ENCODE results near the gene MAGI2.

MAGI2 gene

DNA sequence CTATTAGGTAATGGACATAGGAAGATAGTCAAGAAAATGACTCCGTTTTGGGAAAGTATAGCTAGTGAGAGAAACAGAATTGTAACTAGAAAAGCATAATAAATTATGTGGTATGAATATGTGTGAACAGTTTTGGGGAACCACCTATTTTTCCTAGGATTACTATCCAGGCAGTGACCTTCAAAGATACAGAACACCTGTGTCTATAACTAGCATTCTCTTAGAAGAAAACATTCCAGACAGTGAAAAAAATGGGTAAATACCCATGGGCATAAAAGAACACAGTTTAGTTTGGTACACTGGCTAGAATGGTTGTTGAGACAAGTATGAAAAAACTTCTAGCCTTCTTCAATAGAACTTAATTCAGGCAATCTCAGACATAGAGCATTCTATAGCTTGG lies 690.8 kb downstream of the MAGI2 start:
- H3K36me3 ChIP-seq (ENCODE audit: control insufficient read depth, low read length): no peaks in the 10 kb centered on the region
- no peak overlapping the region for H3K4me2 ChIP-seq (ENCODE audit: low read length)
- no peaks in the 10 kb centered on the region for H3F3A ChIP-seq (ENCODE audit: control insufficient read depth, insufficient read depth)
- TF ChIP-seq, protein P1, sequence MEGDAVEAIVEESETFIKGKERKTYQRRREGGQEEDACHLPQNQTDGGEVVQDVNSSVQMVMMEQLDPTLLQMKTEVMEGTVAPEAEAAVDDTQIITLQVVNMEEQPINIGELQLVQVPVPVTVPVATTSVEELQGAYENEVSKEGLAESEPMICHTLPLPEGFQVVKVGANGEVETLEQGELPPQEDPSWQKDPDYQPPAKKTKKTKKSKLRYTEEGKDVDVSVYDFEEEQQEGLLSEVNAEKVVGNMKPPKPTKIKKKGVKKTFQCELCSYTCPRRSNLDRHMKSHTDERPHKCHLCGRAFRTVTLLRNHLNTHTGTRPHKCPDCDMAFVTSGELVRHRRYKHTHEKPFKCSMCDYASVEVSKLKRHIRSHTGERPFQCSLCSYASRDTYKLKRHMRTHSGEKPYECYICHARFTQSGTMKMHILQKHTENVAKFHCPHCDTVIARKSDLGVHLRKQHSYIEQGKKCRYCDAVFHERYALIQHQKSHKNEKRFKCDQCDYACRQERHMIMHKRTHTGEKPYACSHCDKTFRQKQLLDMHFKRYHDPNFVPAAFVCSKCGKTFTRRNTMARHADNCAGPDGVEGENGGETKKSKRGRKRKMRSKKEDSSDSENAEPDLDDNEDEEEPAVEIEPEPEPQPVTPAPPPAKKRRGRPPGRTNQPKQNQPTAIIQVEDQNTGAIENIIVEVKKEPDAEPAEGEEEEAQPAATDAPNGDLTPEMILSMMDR (IDR thresholded peaks at IDR 0.05; ENCODE audit: low read depth, low read length, poor library complexity, severe bottlenecking): no peak
- no peak for TF ChIP-seq EZH2phosphoT487 (IDR thresholded peaks at IDR 0.05; ENCODE audit: borderline replicate concordance, low read length)
- H3K27ac ChIP-seq (ENCODE audit: low read depth, low read length): no peak overlapping the region
- H3K27me3 ChIP-seq (ENCODE audit: control insufficient read depth, low read length): no peaks in the 10 kb centered on the region
- no peaks in the 10 kb centered on the region for H3K79me2 ChIP-seq (ENCODE audit: control insufficient read depth, low read length)
- H3K9me3 ChIP-seq (ENCODE audit: control insufficient read depth, insufficient read depth, low read length): no peaks in the 10 kb centered on the region
- no peaks in the 10 kb centered on the region for H3K9me2 ChIP-seq (replicated peaks; ENCODE audit: control insufficient read depth, low read length)
- H3K4me1 ChIP-seq (ENCODE audit: control insufficient read depth, low read length): no peaks in the 10 kb centered on the region
- no peak overlapping the region for H3K4me3 ChIP-seq (ENCODE audit: low read length)
- H4K20me1 ChIP-seq (ENCODE audit: control insufficient read depth, insufficient read depth, low read depth, low read length): no peaks in the 10 kb centered on the region

DNA sequence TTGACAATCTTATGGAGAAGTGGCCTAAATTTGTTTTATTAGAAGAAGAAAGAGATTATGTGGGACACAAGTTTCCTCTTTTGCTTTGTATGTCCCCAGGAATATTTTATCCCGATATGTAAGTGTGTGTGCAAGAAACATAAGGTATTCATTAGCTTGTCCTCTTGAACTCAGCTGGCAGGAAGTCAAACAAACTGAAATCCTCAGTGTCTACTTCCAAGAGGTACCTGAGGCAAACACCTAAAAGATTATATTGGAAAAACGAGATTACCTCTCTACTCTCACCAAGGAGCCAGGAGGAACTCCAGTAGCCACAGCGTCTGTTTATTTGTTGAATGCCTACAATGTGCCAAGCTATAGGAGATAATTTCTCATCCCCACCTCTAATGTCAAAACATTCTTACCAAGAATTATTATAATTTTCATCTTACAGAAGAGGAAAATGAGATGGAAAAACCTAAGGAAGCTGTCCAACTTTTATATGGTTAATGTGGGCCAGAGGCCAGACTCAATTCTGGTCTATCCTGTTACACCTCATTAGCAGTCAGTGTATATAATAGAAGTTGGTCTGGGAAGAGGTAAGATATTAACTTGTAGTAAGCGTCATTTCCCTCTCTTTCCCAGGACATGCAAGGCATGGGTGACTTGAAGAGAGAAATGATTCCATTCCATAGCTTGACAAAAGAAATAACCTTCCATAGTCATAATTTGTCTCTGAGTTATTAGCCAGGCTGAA lies 692.7 kb downstream of the MAGI2 start:
- Histone ChIP-seq H3K9me3 (ENCODE audit: control insufficient read depth, insufficient read depth, low read length) (no peaks in the 10 kb centered on the region), H3K4me1 (ENCODE audit: control insufficient read depth, low read length) (no peaks in the 10 kb centered on the region), H4K20me1 (ENCODE audit: control insufficient read depth, insufficient read depth, low read depth, low read length) (no peaks in the 10 kb centered on the region), H3K36me3 (ENCODE audit: control insufficient read depth, low read length) (no peaks in the 10 kb centered on the region), H3K79me2 (ENCODE audit: control insufficient read depth, low read length) (no peaks in the 10 kb centered on the region), H3F3A (ENCODE audit: control insufficient read depth, insufficient read depth) (no peaks in the 10 kb centered on the region), H3K4me2 (ENCODE audit: low read length) (no peak overlapping the region), H3K9me2 (replicated peaks; ENCODE audit: control insufficient read depth, low read length) (no peaks in the 10 kb centered on the region), H3K27me3 (ENCODE audit: control insufficient read depth, low read length) (no peaks in the 10 kb centered on the region), H3K4me3 (ENCODE audit: low read length) (no peak overlapping the region), H3K27ac (ENCODE audit: low read depth, low read length) (no peak overlapping the region)
- TF ChIP-seq, protein P1 (IDR thresholded peaks at IDR 0.05; ENCODE audit: low read depth, low read length, poor library complexity, severe bottlenecking): no peak
- TF ChIP-seq EZH2phosphoT487 (IDR thresholded peaks at IDR 0.05; ENCODE audit: borderline replicate concordance, low read length): no peak

DNA sequence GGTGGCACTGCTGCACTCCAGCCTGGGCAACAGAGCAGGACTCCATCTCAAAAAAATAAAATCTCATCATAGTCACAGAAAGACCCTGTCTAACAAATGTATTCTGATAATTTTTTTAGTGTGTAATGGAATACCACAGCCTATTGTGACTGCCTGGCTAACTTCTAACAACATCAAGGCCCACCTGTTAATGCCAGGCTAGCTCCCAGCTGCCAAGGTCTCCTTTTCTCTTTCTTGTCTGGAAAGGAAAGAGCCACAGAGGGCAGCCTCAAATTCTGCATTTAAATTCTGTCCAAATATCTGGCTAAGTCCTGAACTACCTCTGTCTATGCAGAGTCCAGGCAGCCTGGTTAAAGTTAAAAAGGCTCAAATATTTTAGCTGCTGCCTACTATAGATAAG lies 700.9 kb downstream of the MAGI2 start:
- no peak for TF ChIP-seq EZH2phosphoT487 (IDR thresholded peaks at IDR 0.05; ENCODE audit: borderline replicate concordance, low read length)
- TF ChIP-seq, protein P1 (IDR thresholded peaks at IDR 0.05; ENCODE audit: low read depth, low read length, poor library complexity, severe bottlenecking): no peak

More for the DNA sequence above, 700.9 kb downstream of the MAGI2 start:
- no peaks in the 10 kb centered on the region for H3K79me2 ChIP-seq (ENCODE audit: control insufficient read depth, low read length)
- no peaks in the 10 kb centered on the region for H4K20me1 ChIP-seq (ENCODE audit: control insufficient read depth, insufficient read depth, low read depth, low read length)
- no peaks in the 10 kb centered on the region for H3F3A ChIP-seq (ENCODE audit: control insufficient read depth, insufficient read depth)
- H3K9me3 ChIP-seq (ENCODE audit: control insufficient read depth, insufficient read depth, low read length): no peaks in the 10 kb centered on the region
- no peaks in the 10 kb centered on the region for H3K9me2 ChIP-seq (replicated peaks; ENCODE audit: control insufficient read depth, low read length)
- no peaks in the 10 kb centered on the region for H3K4me1 ChIP-seq (ENCODE audit: control insufficient read depth, low read length)
- no peak overlapping the region for H3K4me2 ChIP-seq (ENCODE audit: low read length)
- no peak overlapping the region for H3K4me3 ChIP-seq (ENCODE audit: low read length)
- H3K36me3 ChIP-seq (ENCODE audit: control insufficient read depth, low read length): no peaks in the 10 kb centered on the region
- no peak overlapping the region for H3K27ac ChIP-seq (ENCODE audit: low read depth, low read length)
- H3K27me3 ChIP-seq (ENCODE audit: control insufficient read depth, low read length): no peaks in the 10 kb centered on the region
